Activated CD4-positive, CD25-positive, alpha-beta regulatory T cell treated with anti-CD3 and anti-CD28 coated beads, Interleukin-2, amount 50 U/mL, for 24 hours (primary cell): ENCODE results near the gene CHEK1.
"Not testable (repeated sequence)": the region's sequence is repeated elsewhere in the genome, so short reads cannot be mapped to it uniquely, and the experiment has no call there.

Experiments
- ATAC-seq, 2 donors: fragments of 150-1000 bp; cut with Tn5 transposase; one replicate each; pipeline ENCODE4 v1.10.0; 2021; ENCODE audit warnings: mild to moderate bottlenecking in 1 of 2, moderate library complexity in 1 of 2

The CHEK1 gene

DNA sequence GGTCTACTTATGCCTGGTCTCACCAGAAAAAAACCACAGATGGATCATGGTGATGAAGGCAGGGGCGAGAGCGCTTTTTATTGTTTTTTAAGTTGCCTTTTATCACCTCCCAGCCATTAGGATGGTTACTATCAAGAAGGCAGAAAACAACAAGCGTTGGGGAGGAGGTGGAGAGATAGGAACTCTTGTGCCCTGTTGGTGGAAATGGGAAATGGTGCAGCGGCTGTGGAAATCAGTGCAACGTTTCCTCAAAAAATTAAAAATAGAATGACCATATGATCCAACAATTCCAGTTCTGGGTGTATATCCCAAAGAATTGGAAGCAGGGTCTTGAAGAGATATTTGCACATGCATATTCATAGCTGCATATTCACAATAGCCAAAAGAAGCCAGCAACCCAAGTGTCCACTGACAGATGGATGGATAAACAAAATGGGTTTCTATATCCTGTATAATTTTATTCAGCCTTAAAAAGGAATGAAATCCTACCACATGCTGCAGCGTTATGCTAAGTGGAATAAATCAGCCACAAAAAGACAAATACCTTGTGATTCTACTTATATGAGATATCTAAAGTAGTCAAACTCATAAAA is 76.2 kb downstream of the CHEK1 start:
- no peak for ATAC-seq

DNA sequence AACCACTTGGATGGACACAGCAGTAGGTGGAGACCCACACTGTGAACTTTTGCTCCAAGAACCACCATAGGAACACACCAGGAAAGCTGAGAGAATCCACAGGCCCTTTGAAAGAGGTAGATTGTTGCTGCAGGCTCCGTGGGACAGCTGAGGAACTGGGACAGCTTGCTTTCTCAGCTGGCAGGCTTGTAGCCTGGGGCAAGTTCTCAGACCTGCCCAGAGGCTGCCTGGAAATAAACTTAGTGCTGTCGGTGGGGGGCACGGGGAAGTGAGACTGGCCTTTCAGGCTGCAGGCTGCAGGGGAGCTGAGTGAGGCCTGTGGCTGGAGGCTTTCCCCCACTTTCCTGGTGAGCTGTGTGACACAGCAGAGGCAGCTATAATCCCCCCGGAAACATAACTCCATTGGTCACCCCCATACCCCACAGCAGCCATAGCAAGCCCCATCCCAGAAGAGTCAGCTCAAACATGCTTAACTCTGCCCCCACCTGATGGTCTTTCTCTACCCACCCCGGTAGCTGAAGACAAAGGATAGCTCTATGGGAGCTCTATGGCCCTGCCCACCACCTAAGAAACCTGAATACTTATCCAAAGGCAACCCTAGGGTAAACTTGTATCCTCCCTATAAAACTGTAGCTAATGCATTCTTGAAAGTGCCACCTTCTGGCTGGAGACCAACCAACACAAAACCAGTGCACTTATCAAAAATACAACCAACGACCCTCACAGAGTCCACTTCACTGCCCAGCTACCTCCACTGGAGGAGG is 77.1 kb downstream of the CHEK1 start:
- ATAC-seq, result no peak

DNA sequence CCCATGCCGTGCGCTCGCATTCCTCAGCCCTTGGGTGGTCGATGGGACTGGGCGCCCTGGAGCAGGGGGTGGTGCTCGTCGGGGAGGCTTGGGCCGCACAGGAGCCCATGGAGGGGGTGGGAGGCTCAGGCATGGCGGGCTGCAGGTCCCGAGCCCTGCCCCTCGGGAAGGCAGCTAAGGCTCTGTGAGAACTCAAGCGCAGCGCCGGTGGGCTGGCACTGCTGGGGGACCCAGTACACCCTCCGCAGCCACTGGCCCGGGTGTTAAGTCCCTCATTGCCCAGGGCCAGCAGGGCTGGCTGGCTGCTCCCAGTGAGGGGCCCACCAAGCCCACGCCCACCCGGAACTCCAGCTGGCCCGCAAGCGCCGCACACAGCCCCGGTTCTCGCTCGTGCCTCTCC is 79.7 kb downstream of the CHEK1 start:
- not testable (repeated sequence) for ATAC-seq

DNA sequence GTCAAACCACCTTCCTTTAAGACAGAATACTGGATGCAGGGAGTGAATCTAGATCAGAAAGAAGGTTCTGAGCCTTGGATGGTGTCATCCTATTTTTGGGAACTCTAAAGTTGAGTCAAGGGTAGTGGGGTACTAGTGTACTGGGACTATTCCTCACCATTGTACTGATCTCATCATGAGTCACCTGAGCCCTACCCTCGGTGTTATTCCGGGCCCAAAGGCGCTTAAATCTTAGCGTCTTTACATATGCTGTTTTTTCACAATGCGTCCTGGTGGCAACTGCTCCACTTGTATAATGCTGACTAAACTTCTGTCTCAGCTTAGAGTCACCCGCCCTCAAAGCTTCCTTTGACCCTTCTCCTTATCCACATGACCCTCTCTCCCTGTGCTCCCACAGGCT is 95.8 kb downstream of the CHEK1 start:
- no peak for ATAC-seq

DNA sequence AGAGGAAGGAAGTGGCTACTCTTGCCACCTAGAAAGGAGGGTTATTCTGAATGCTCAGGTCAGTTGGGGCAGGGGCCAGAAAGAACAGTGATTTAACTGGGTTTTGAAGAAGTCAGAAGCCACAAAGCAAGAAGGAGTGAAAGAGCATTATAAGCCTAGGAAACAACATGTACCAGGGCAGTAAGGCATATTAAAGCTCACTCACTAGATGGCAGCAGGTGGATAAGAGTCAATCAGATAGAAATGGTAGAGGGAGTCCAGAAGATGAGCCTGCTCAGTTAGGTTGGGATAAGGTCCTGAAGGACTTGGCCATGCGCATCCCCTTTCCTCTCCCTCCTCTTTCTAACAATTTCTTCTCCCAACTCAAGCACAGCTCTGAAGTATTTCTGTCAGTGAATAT is 99.2 kb downstream of the CHEK1 start:
- no peak for ATAC-seq
